HEK293T (cell line): ENCODE data around the gene NOL9.

ENCODE experiments used
- CTBP1 ChIP-seq: fragments of 450-650 bp; IDR thresholded peaks from 2 replicates; pipeline ENCODE4 v1.6.1; 2016; ENCODE audit warnings: borderline replicate concordance
- ELF4 ChIP-seq: fragments of 450-650 bp; IDR thresholded peaks from 2 replicates; pipeline ENCODE4 v1.6.1; 2017; ENCODE audit warnings: antibody characterized with exemption
- FOXA1 ChIP-seq: fragments of 450-650 bp; IDR thresholded peaks from 2 replicates; pipeline ENCODE4 v1.6.1; 2016; ENCODE audit warnings: mild to moderate bottlenecking
- FOXK2 ChIP-seq: fragments of 450-650 bp; IDR thresholded peaks from 2 replicates; pipeline ENCODE4 v1.6.1; 2016; ENCODE audit warnings: mild to moderate bottlenecking
- FOXM1 ChIP-seq: fragments of 450-650 bp; IDR thresholded peaks from 2 replicates; pipeline ENCODE4 v1.6.1; 2017; ENCODE audit warnings: mild to moderate bottlenecking, borderline replicate concordance
- NFRKB ChIP-seq: fragments of 450-650 bp; IDR thresholded peaks from 2 replicates; pipeline ENCODE4 v1.6.1; 2016; ENCODE audit warnings: mild to moderate bottlenecking, moderate library complexity
- SP1 ChIP-seq: fragments of 450-650 bp; IDR thresholded peaks from 2 replicates; pipeline ENCODE4 v1.6.1; 2017
- TARDBP ChIP-seq: fragments of 450-650 bp; IDR thresholded peaks from 2 replicates; pipeline ENCODE4 v1.6.1; 2016
- ZNF384 ChIP-seq: fragments of 450-650 bp; IDR thresholded peaks from 2 replicates; pipeline ENCODE4 v1.6.1; 2016

- TF ChIP-seq ZNF384 = no peak
- TF ChIP-seq FOXM1 = no peak
- TF ChIP-seq NFRKB = no peak
- no peak for TF ChIP-seq ELF4
- TF ChIP-seq CTBP1 = no peak
- no peak for TF ChIP-seq TARDBP
- TF ChIP-seq FOXK2 = no peak
- TF ChIP-seq FOXA1 = no peak
- TF ChIP-seq SP1 = no peak
Observed at GRCh38 chr1:6579374-6580118, 25.2 kb upstream of the NOL9 start, which contains the start of gene ZBTB48.
